GM21526 (cell line): ENCODE measurements around the gene SNX12.
"Not testable (repeated sequence)": the region's sequence is repeated elsewhere in the genome, so short reads cannot be mapped to it uniquely, and the experiment has no call there.

Source experiments
- ATAC-seq: cut with Tn5 transposase; IDR thresholded peaks from one replicate; pipeline ENCODE4 v1.9.1; 2021; ENCODE audit warnings: moderate library complexity; ENCODE audit not compliant: unreplicated experiment, low FRiP score

Gene SNX12

GRCh38 chrX:71095033-71095432, 26.9 kb upstream of the SNX12 start:
- no peak for ATAC-seq

- no peak for ATAC-seq
Measured at GRCh38 chrX:71091263-71091662, 23.1 kb upstream of the SNX12 start.

- ATAC-seq: no peak
Measured at GRCh38 chrX:71085900-71086299, 17.8 kb upstream of the SNX12 start.

GRCh38 chrX:71082822-71083221, 14.7 kb upstream of the SNX12 start:
- no peak for ATAC-seq

- ATAC-seq: no peak
Measured at GRCh38 chrX:71082124-71082647, 14.1 kb upstream of the SNX12 start.

- ATAC-seq: no peak
Measured at GRCh38 chrX:71081330-71082123, 13.4 kb upstream of the SNX12 start.

- ATAC-seq: no peak
Measured at GRCh38 chrX:71070531-71070930, 2.4 kb upstream of the SNX12 start.

GRCh38 chrX:71067712-71068043, 456 bp downstream of the SNX12 start:
- no peak for ATAC-seq

- ATAC-seq: no peak
Measured at GRCh38 chrX:71067089-71067488, 1.0 kb downstream of the SNX12 start.

- no peak for ATAC-seq
Measured at GRCh38 chrX:71060127-71060526, 8.0 kb downstream of the SNX12 start.

GRCh38 chrX:71057848-71058530, 10.1 kb downstream of the SNX12 start:
- ATAC-seq: no peak

GRCh38 chrX:71056867-71057266, 11.3 kb downstream of the SNX12 start:
- ATAC-seq: no peak

- no peak for ATAC-seq
Measured at GRCh38 chrX:71053217-71053621, 14.9 kb downstream of the SNX12 start.

GRCh38 chrX:71052721-71053120, 15.4 kb downstream of the SNX12 start:
- no peak for ATAC-seq

GRCh38 chrX:71047891-71048290, 20.2 kb downstream of the SNX12 start:
- ATAC-seq: not testable (repeated sequence)

- no peak for ATAC-seq
Measured at GRCh38 chrX:71017396-71017939, 50.7 kb downstream of the SNX12 start.
